ENCODE measurements around the gene RAB26. TPM values are rescaled to one million over a fixed set of nuclear protein-coding genes. Genes with fewer than 3 reads are reported as not detected.
A peak's percentile ranks its signal among the peaks of the same experiment; 100 is the strongest.

The RAB26 gene
- total RNA-seq, 1 donor from 2014 or later = not detected

DNA sequence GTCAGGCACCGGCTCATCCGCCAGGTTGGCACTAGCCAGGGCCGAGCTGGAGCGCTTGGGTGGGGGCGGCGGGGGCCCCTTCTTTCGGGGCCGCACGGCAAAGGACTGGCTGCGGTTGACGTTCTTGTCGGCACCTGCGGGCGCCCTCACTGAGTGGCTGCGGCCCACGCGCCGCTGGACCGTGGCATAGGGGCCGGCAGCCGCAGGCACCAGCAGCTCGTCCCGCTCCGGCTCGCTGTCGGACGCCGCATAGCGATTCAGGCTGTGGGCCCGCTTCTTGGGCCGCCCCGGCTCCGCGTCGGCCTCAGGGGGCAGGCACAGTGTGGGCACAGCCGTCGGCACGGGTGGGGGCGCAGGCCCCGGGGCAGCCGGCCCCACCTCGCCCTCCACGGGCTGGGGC is 32.0 kb downstream of the RAB26 start:
- DNase-seq = no peak

GRCh38 chr16:2180962-2181923 is 32.8 kb downstream of the RAB26 start:
- no peak for DNase-seq

- no peak for DNase-seq
Observed at GRCh38 chr16:2181952-2182351, 33.5 kb downstream of the RAB26 start.

- no peak for DNase-seq
Observed at GRCh38 chr16:2183671-2184070, 35.2 kb downstream of the RAB26 start.

DNA sequence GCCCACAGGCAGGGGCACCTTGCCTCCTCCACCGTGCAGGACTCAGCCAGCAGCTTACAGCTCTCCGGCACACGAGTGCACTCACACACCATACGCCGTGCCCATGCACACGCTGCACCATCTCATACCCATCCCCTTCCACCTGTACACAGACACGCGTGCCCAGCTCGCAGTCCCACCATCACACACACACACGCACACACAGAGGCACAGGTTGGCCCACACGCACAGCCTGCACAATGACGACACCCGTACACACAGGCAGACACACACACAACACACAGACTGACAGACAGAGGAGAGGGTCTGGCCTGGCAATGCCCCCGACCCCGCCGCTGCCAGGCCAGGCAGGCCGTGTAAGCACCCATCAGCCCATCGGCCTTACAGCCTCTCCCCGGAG is 35.9 kb downstream of the RAB26 start:
- DNase-seq = no peak

DNA sequence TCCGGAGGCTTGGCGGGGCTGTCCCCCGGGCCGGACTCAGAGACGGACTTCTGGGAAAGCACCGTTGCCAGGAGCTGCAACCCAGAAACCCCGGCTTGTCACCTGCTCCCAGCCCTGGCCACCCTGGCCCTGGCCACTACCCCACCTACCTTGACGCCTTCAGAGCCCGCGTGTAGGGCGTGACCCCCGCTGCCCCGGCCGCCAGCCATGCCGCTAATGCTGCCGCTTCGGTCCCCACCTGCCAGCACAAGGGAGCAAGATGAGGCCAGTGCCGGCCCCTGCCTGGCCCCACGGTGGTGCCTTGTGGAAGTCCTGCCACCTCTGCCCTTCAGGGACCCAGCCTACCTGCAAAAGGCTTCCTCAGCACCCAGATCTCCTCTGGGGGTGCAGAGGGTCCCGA is 36.5 kb downstream of the RAB26 start:
- no peak for DNase-seq

GRCh38 chr16:2186064-2186463 is 37.6 kb downstream of the RAB26 start:
- no peak for DNase-seq

GRCh38 chr16:2186505-2186904 is 38.1 kb downstream of the RAB26 start:
- no peak for DNase-seq

GRCh38 chr16:2187212-2187611 is 38.8 kb downstream of the RAB26 start:
- DNase-seq = no peak

DNA sequence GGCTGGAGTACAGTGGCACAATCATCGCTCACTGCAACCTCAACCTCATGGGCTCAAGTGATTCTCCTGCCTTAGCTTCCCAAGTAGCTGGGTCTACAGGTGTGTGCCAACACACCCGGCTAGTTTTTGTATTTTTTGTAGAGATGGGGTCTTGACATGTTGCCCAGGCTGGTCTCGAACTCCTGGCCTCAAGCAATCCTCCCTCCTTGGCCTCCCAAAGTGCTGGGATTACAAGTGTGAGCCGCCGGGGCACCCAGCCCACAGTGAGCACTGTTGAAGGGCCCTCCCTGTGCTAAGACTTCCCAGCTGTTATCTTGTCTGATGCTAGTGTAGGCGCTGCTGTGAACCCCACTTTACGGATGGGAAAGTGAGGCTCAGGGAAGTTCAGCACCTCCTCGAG is 40.0 kb downstream of the RAB26 start:
- DNase-seq = no peak

- DNase-seq = no peak
Observed at GRCh38 chr16:2189252-2189893, 40.9 kb downstream of the RAB26 start.

- DNase-seq = no peak
Observed at GRCh38 chr16:2190002-2190658, 41.7 kb downstream of the RAB26 start.

DNA sequence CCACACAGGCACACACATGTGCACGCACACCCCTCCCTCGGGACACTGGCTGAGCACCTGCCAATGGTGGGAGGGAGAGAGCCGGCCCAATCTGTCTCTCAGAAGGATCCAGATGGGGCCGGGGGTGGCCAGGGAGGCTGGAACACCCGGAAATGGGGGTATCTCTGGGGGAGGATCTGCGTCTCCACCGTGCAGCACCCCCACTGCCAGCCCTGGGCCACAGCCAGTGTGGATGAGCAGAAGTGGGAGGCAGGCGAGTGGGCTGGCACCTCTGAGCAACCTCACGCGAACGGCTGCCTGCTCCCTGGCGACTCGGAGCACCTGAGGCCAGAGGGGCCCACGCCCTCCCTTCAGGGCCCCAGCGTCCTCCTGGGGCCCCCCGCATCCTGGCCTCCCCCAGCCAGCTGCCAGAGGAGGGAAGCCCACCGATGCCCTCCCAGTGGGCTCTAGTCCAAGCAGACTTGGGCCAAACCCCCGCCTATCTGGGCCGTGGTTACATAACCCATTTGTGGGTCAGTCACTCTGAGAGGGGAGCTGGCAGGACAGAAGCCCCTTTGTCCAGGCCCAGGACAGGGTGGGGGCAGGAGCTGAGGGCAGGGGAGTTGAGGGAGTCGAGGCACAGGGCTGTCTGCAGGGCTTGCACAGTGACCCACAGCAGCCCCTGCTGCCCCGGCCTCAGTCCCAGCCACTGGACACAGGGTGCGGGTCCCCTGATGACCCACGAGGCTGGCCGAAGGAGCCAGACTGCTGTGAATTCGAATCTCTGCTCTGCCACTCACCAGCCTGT is 42.4 kb downstream of the RAB26 start:
- DNase-seq = no peak

DNA sequence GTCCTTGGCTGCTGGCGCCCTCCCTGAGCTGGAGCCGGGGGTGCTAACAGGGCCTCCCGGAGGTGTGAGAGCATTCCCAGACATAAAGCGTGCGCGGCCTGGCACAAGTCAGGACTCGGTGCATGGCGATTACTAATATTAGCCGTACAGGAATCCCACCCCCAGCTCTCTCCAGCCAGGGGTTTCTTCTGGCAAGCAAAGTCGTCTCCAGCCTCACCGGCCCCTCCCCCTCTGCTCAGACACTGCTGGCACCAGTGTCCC is 43.0 kb downstream of the RAB26 start:
- DNase-seq = no peak

DNA sequence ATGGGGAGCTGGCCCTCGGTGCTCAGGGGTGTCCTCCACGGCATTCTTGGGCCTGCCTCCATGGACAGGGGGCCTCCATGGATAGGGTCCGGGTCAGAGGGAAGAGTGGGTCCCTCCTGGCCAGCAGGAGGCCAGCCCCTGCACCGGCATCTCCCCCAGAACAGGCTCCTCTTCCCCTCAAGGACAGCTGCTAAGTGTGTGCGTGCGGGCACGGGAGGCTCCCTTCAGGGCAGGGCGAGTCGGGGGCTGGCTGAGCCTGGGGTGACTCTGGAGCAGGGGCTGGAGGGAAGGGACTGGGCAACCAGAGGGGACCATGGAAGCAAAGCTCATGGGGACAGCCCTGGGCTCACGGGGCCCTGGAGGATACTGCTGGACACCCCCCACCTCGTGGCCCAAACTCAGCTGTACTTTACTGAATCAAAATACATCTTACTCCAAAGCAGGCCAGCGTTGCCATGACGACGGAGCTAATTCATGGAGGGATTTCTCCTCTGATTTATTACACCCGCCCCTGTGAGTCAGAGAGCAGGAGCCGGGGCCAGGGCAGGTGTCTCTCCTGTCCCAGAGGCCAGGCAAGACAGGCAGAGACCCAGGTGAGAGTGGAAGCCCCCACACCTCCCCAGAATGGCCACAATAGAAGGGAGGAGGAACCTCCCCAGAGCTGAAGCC is 45.9 kb downstream of the RAB26 start:
- peak; percentile 59 for DNase-seq

DNA sequence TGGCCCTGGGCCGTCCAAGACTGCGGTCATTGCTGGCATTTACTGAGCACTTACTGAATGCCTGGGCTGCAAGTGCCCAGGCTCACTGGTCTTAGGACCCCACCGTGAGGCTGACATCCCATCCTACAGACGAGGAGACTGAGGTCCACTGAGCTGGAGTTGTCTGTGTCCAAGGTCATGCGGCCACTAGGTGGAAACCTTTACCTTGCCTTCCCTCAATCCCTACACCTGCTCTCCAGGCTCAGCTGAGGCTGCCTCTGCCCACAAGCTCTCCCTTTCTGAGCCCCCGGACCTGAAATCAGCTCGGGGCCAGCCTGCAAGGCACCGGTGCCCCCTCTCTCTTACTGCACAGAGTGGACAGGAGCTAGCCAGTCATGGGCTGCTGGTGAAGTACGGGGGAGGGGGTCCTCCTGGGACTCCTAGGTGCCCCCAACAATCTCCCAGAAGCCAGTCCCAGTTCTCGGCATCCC is 46.5 kb downstream of the RAB26 start:
- peak; percentile 57 for DNase-seq

- no peak for DNase-seq
Observed at GRCh38 chr16:2195322-2196161, 47.1 kb downstream of the RAB26 start.

DNA sequence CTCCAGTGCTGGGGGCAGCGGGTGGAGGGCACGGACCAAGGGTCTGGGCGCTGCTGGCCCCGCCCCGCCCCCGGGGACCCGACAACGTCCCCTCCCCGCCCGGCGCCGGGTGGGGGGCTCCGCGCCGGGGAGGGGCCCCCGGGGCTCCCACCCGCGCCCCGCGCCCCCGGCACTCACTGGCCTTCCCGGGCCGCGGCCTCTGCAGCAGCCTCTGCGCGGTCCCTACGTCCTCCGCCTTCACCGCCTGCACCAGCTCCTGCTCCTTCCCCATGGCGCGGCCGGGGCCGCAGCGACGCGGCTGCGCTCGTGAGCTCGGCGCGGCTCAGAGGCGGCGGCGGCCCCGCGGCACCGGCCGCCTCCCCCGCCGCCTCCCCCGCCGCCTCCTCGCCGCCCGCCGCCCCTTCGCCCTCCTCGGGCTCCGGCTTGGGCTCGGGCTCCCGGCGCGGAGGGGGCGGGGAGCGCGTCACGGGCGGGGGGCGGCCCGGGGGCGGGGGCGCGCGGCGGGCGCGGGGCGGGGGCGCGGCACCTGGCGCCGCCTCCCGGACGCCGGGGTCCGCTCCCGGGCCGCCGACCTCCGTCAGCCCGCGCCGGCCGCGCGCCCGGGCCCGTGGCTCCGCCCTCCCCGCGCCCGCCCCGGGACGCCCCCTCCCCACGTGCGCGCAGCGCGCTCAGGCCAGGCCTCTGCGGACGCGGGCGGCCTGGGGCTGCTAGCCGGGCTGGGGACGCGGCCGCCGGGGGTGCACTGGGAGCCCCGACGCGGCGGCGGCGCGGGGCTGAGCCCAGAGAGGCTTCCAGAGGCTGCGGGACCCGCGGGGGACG is 47.9 kb downstream of the RAB26 start, which contains the start of gene CASKIN1:
Gene CASKIN1 (minus strand): TSS at position 444 of the 819 bp plus-strand sequence. CDS start 173 bp downstream, at position 271.
- DNase-seq = peak; percentile 37

DNA sequence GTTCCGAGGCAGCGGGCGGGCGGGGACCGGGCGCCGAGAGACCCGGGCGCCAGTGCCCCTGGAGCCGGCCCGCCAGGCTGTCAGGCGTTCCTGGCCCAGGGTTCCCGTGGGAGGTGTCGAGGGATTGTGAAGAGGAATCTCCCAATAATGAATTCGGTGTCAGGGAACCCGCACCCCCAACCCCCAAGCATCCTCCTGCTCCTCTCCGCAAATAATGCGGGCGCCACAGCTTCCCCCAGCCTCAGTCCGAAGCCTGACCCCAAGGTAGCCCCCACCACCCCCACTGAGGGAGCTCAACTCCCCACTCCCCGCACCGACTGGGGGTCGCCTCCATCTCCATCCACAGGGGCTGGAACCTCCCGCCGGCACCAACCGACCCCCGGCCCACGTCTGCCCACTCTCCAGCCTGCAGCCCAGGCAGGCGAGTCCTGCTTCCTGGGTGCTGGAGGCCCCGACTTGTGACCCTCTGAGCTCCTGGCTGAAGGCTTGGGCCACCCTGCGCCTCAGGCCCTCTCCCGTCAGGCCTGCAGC is 48.6 kb downstream of the RAB26 start:
- DNase-seq = no peak

DNA sequence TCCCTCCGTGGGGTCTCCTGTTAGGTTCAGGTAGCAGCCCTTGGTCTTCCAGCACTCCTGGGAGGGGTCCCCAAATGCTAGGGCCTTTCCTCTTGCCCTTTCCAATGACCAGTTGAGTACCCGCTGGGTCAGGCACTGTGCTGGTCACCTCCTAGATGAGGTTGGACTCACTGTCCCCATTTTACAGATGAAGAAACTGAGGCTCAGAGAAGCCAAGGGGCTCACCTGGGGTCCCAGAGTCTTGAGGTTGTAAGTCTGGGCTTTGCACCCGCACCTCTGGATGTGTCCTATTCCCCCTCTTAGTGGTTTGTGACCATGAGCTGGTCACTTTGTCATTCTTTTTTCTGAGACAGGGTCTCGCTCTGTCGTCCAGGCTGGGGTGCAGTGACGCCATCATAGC is 49.3 kb downstream of the RAB26 start:
- no peak for DNase-seq
